Measurements from ENCODE around the gene FOXC1.

DNA sequence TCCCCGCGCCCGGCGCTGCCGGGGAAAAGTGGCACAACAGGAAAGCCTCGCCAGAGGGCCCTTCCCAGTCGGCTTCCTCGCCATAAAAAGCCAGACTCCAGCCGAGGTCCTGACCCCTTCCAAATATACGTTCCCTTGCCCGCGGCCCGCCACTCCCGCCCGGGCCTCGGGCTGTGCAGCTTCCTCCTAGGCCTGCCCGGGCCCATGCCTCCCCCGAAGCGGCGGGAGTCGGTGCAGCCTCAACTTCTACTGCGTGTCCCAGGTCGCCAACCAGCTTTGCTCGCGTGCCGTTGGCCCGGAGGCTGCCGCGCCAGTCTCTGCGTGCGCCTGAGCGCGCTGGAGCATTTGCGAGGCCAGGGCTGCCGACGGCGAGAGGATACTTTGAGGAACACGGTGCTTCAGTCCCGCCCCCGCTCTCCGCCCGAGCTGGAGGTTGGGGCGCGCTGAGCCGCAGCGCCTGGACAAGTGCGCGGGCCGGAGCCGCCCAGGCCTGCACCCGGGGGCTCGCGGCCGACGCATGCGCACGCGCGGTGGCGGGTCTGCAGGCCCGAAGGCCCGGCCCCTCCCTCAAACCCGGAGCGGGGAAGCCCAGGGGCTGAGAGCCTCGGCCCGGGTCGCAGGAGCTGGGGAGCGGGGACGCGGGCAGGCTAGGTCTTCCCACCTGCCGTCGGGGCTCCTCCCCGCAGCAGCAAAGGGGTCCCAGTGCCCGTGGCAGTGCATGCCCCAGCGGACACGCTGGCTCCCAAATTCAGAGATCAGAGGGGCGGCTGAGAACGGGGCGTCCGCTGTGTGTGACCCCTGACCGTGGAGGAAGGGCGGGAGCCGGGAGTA is 10.2 kb downstream of the FOXC1 start:
- TF ChIP-seq SMC3 (conservative IDR thresholded peaks at IDR 0.05; ENCODE audit: poor library complexity) (no peak), RAD21 (conservative IDR thresholded peaks at IDR 0.05) (no peak), MXI1 (conservative IDR thresholded peaks at IDR 0.05; ENCODE audit: poor library complexity, severe bottlenecking) (no peak), POLR2AphosphoS5 (IDR thresholded peaks at IDR 0.05) (no peak), EZH2 (IDR thresholded peaks at IDR 0.05; ENCODE audit: borderline replicate concordance, insufficient read depth, low read length, poor library complexity, severe bottlenecking) (peak; percentile 89), EP300 (conservative IDR thresholded peaks at IDR 0.05; ENCODE audit: poor library complexity, severe bottlenecking) (no peak)
- TF ChIP-seq, protein P1, sequence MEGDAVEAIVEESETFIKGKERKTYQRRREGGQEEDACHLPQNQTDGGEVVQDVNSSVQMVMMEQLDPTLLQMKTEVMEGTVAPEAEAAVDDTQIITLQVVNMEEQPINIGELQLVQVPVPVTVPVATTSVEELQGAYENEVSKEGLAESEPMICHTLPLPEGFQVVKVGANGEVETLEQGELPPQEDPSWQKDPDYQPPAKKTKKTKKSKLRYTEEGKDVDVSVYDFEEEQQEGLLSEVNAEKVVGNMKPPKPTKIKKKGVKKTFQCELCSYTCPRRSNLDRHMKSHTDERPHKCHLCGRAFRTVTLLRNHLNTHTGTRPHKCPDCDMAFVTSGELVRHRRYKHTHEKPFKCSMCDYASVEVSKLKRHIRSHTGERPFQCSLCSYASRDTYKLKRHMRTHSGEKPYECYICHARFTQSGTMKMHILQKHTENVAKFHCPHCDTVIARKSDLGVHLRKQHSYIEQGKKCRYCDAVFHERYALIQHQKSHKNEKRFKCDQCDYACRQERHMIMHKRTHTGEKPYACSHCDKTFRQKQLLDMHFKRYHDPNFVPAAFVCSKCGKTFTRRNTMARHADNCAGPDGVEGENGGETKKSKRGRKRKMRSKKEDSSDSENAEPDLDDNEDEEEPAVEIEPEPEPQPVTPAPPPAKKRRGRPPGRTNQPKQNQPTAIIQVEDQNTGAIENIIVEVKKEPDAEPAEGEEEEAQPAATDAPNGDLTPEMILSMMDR (IDR thresholded peaks at IDR 0.05; ENCODE audit: poor library complexity, severe bottlenecking): no peak
- TF ChIP-seq, protein P2, sequence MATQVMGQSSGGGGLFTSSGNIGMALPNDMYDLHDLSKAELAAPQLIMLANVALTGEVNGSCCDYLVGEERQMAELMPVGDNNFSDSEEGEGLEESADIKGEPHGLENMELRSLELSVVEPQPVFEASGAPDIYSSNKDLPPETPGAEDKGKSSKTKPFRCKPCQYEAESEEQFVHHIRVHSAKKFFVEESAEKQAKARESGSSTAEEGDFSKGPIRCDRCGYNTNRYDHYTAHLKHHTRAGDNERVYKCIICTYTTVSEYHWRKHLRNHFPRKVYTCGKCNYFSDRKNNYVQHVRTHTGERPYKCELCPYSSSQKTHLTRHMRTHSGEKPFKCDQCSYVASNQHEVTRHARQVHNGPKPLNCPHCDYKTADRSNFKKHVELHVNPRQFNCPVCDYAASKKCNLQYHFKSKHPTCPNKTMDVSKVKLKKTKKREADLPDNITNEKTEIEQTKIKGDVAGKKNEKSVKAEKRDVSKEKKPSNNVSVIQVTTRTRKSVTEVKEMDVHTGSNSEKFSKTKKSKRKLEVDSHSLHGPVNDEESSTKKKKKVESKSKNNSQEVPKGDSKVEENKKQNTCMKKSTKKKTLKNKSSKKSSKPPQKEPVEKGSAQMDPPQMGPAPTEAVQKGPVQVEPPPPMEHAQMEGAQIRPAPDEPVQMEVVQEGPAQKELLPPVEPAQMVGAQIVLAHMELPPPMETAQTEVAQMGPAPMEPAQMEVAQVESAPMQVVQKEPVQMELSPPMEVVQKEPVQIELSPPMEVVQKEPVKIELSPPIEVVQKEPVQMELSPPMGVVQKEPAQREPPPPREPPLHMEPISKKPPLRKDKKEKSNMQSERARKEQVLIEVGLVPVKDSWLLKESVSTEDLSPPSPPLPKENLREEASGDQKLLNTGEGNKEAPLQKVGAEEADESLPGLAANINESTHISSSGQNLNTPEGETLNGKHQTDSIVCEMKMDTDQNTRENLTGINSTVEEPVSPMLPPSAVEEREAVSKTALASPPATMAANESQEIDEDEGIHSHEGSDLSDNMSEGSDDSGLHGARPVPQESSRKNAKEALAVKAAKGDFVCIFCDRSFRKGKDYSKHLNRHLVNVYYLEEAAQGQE (IDR thresholded peaks at IDR 0.05; ENCODE audit: borderline replicate concordance): no peak

Data from neural cell (in vitro differentiated cells).